H9 (cell line): Measurements from ENCODE around the gene CSAD. TPM values are rescaled to one million over a fixed set of nuclear protein-coding genes. Genes with fewer than 3 reads are reported as not detected.

Experiments used
- DNase-seq: peaks from one replicate; pipeline ENCODE4 v3.0.0-alpha.2; 2017
- H2AFZ ChIP-seq: one replicate; pipeline ENCODE4 v1.6.1; 2013; ENCODE audit warnings: mild to moderate bottlenecking, low read length, control low read depth, moderate library complexity
- H2AK5ac ChIP-seq: 2 replicates; pipeline ENCODE4 v1.6.1; 2013; ENCODE audit warnings: low read length, control low read depth, mixed read lengths; ENCODE audit not compliant: insufficient read length
- H2BK120ac ChIP-seq: one replicate; pipeline ENCODE4 v1.6.1; 2013; ENCODE audit warnings: low read depth, mild to moderate bottlenecking, low read length, control low read depth, inconsistent platforms; ENCODE audit not compliant: poor library complexity, severe bottlenecking
- H2BK12ac ChIP-seq: 2 replicates; pipeline ENCODE4 v1.6.1; 2013; ENCODE audit warnings: low read length, control low read depth, mixed read lengths, low read depth; ENCODE audit not compliant: insufficient read length
- H2BK15ac ChIP-seq: 2 replicates; pipeline ENCODE4 v1.6.1; 2013; ENCODE audit warnings: low read depth, low read length, control low read depth
- H2BK20ac ChIP-seq: one replicate; pipeline ENCODE4 v1.6.1; 2013; ENCODE audit warnings: low read depth, mild to moderate bottlenecking, low read length, control low read depth, inconsistent platforms; ENCODE audit not compliant: poor library complexity, severe bottlenecking
- H2BK5ac ChIP-seq: 2 replicates; pipeline ENCODE4 v1.6.1; 2013; ENCODE audit warnings: low read length, control low read depth, mixed read lengths; ENCODE audit not compliant: insufficient read length
- H3K14ac ChIP-seq: 2 replicates; pipeline ENCODE4 v1.6.1; 2013; ENCODE audit warnings: low read length, control low read depth; ENCODE audit not compliant: insufficient read depth
- H3K18ac ChIP-seq: 2 replicates; pipeline ENCODE4 v1.6.1; 2013; ENCODE audit warnings: low read depth, mild to moderate bottlenecking, mixed read lengths, low read length, control low read depth; ENCODE audit not compliant: insufficient read length
- H3K23ac ChIP-seq: 2 replicates; pipeline ENCODE4 v1.6.1; 2013; ENCODE audit warnings: low read length, control low read depth, mixed read lengths, low read depth; ENCODE audit not compliant: insufficient read length
- H3K23me2 ChIP-seq: 2 replicates; pipeline ENCODE4 v1.6.1; 2013; ENCODE audit warnings: low read depth, mild to moderate bottlenecking, mixed read lengths, low read length, control low read depth; ENCODE audit not compliant: insufficient read length, poor library complexity, severe bottlenecking
- H3K27ac ChIP-seq: 2 replicates; pipeline ENCODE4 v1.5.1; 2013; ENCODE audit warnings: low read length, control low read depth, mixed read lengths, low read depth; ENCODE audit not compliant: insufficient read length
- H3K27me3 ChIP-seq: 2 replicates; pipeline ENCODE4 v1.6.1; 2013; ENCODE audit warnings: low read length, control low read depth, inconsistent platforms; ENCODE audit not compliant: insufficient read depth
- H3K4ac ChIP-seq: 2 replicates; pipeline ENCODE4 v1.6.1; 2013; ENCODE audit warnings: low read depth, mild to moderate bottlenecking, control low read depth, inconsistent platforms, low read length, moderate library complexity
- H3K4me1 ChIP-seq: 2 replicates; pipeline ENCODE4 v1.6.1; 2013; ENCODE audit warnings: low read length, control low read depth, inconsistent platforms; ENCODE audit not compliant: insufficient read depth
- H3K4me2 ChIP-seq: 2 replicates; pipeline ENCODE4 v1.6.1; 2013; ENCODE audit warnings: low read length, control low read depth, mixed read lengths; ENCODE audit not compliant: insufficient read length, insufficient read depth
- H3K56ac ChIP-seq: 2 replicates; pipeline ENCODE4 v1.6.1; 2013; ENCODE audit warnings: low read depth, mild to moderate bottlenecking, mixed read lengths, low read length, control low read depth; ENCODE audit not compliant: insufficient read length
- H3K79me1 ChIP-seq: 2 replicates; pipeline ENCODE4 v1.6.1; 2013; ENCODE audit warnings: low read depth, mild to moderate bottlenecking, moderate library complexity, low read length, control low read depth, inconsistent platforms; ENCODE audit not compliant: insufficient read depth, poor library complexity, severe bottlenecking
- H3K79me2 ChIP-seq: 2 replicates; pipeline ENCODE4 v1.6.1; 2013; ENCODE audit warnings: low read length, control low read depth, inconsistent platforms; ENCODE audit not compliant: insufficient read depth
- H3K9ac ChIP-seq: 2 replicates; pipeline ENCODE4 v1.6.1; 2013; ENCODE audit warnings: low read length, control low read depth, mixed read lengths; ENCODE audit not compliant: insufficient read length; ENCODE audit errors: extremely low read depth
- H3K9me3 ChIP-seq: one replicate; pipeline ENCODE4 v1.6.1; 2013; ENCODE audit warnings: low read depth, low read length, inconsistent platforms; ENCODE audit not compliant: control insufficient read depth
- H3T11ph ChIP-seq: one replicate; pipeline ENCODE4 v1.6.1; 2013; ENCODE audit warnings: mild to moderate bottlenecking, low read length, control low read depth, inconsistent platforms
- H4K20me1 ChIP-seq: one replicate; pipeline ENCODE4 v1.6.1; 2013; ENCODE audit not compliant: control insufficient read depth, insufficient read length, insufficient read depth
- H4K5ac ChIP-seq: 2 replicates; pipeline ENCODE4 v1.6.1; 2013; ENCODE audit warnings: low read depth, mild to moderate bottlenecking, mixed read lengths, low read length, control low read depth; ENCODE audit not compliant: insufficient read length
- H4K8ac ChIP-seq: replicated peaks from 2 replicates; pipeline ENCODE4 v1.6.1; 2013; ENCODE audit warnings: low read length, control low read depth, mixed read lengths, low read depth; ENCODE audit not compliant: insufficient read length
- H4K91ac ChIP-seq: 2 replicates; pipeline ENCODE4 v1.6.1; 2013; ENCODE audit warnings: low read depth, mild to moderate bottlenecking, moderate library complexity, mixed read lengths, low read length, control low read depth; ENCODE audit not compliant: insufficient read length
- H3K27ac Mint-ChIP-seq, 3 experiments: 2 replicates in 2 of 3; 3 replicates in 1 of 3; pipeline ENCODE4 v1.8.0; 2020 to 2021; ENCODE audit warnings: mixed read lengths in 3 of 3, mild to moderate bottlenecking in 1 of 3, moderate library complexity in 1 of 3
- H3K27me3 Mint-ChIP-seq: 2 replicates; pipeline ENCODE4 v1.8.0; 2021; ENCODE audit warnings: low read depth, mild to moderate bottlenecking, moderate library complexity, mixed read lengths
- H3K36me3 Mint-ChIP-seq, 3 experiments: 2 replicates in 2 of 3; 3 replicates in 1 of 3; pipeline ENCODE4 v1.8.0; 2020 to 2021; ENCODE audit warnings: low read depth in 3 of 3, mixed read lengths in 3 of 3; ENCODE audit not compliant: insufficient read depth in 1 of 3
- H3K4me1 Mint-ChIP-seq, 2 experiments: 2 replicates each; pipeline ENCODE4 v1.8.0; 2020; ENCODE audit warnings: mixed read lengths in 2 of 2
- H3K4me3 Mint-ChIP-seq, 2 experiments: 2 replicates in 1 of 2; 3 replicates in 1 of 2; pipeline ENCODE4 v1.8.0; 2020 to 2021; ENCODE audit warnings: mild to moderate bottlenecking in 2 of 2, mixed read lengths in 2 of 2, moderate library complexity in 1 of 2
- H3K9me3 Mint-ChIP-seq, 2 experiments: 2 replicates in 1 of 2; 3 replicates in 1 of 2; pipeline ENCODE4 v1.8.0; 2020; ENCODE audit warnings: mild to moderate bottlenecking in 2 of 2, mixed read lengths in 2 of 2, moderate library complexity in 1 of 2
- WGBS: extraction: QIAGEN DNeasy Blood & Tissue Kit; methylation state at CpG from one replicate; pipeline ENCODE4 v1.1.7; 2013; ENCODE audit warnings: missing lambda C conversion rate, low lambda C conversion rate, mixed read lengths; ENCODE audit not compliant: insufficient read length; ENCODE audit errors: extremely low coverage; 5-methylcytosine and 5-hydroxymethylcytosine counted together
- total RNA-seq: library from RNA; stranded (reverse); gene quantifications from 2 replicates; pipeline ENCODE4 v1.2.1, GENCODE V29; 2021
- TF ChIP-seq, protein P1 (sequence below): fragments of 200-600 bp; sonication (generic); conservative IDR thresholded peaks from 3 replicates; pipeline ENCODE4 v1.8.0; 2021; ENCODE audit warnings: antibody characterized with exemption, mild to moderate bottlenecking

Gene CSAD
- total RNA-seq, 1 experiment from 2014 or later = 7.4 TPM

DNA sequence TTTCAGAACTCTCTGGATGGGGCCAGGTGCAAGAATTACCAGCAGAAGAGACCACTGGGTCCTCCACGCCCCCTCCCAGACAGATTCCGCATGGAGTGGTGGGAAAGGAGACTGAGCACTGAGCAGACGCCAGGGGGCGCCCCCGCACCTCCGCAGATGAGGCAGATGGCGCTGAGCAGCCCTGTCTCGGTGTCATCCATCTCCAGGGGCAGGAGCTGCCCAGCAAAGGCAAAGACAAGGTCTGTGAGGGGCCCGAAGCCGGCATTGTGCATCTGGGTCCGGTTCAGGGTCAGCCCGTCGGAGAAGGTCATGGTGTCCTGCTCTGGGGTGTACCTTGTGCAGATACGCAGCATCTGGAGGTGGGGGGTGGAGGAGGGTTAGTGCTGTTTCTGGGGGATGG, 32.6 kb upstream of the CSAD start:
- no peaks in the 10 kb centered on the region for H4K20me1 ChIP-seq
- H3K79me2 ChIP-seq = no peaks in the 10 kb centered on the region
- H2BK15ac ChIP-seq = no peak overlapping the region
- H3K9me3 Mint-ChIP-seq = no peaks in the 10 kb centered on the region; a peak in 2 of 5 replicates
- H3K36me3 Mint-ChIP-seq = peaks cover 20 to 59% (median 58%) of the 10 kb centered on the region in 3 experiments; a peak in 6 of 7 replicates
- no CpG with 5 or more reads among the region's 14 CpGs for WGBS
- no peak overlapping the region for H2BK20ac ChIP-seq
- no peaks in the 10 kb centered on the region for H3K23me2 ChIP-seq
- no peaks in the 10 kb centered on the region for H3K27me3 ChIP-seq
- peak overlapping the region in 2 of 3 experiments; percentile 66 to 73; a peak in 3 of 7 replicates for H3K27ac Mint-ChIP-seq
- H3K9ac ChIP-seq = no peak overlapping the region
- TF ChIP-seq, protein P1, sequence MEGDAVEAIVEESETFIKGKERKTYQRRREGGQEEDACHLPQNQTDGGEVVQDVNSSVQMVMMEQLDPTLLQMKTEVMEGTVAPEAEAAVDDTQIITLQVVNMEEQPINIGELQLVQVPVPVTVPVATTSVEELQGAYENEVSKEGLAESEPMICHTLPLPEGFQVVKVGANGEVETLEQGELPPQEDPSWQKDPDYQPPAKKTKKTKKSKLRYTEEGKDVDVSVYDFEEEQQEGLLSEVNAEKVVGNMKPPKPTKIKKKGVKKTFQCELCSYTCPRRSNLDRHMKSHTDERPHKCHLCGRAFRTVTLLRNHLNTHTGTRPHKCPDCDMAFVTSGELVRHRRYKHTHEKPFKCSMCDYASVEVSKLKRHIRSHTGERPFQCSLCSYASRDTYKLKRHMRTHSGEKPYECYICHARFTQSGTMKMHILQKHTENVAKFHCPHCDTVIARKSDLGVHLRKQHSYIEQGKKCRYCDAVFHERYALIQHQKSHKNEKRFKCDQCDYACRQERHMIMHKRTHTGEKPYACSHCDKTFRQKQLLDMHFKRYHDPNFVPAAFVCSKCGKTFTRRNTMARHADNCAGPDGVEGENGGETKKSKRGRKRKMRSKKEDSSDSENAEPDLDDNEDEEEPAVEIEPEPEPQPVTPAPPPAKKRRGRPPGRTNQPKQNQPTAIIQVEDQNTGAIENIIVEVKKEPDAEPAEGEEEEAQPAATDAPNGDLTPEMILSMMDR = peak; percentile 99
- no peak overlapping the region for H3K4ac ChIP-seq
- peaks cover 8% of the 10 kb centered on the region for H3K27me3 Mint-ChIP-seq
- no peaks in the 10 kb centered on the region for H3K79me1 ChIP-seq
- H4K91ac ChIP-seq = no peak overlapping the region
- H3K56ac ChIP-seq = no peak overlapping the region
- H2BK12ac ChIP-seq = no peak overlapping the region
- peak overlapping the region; percentile 19 to 22; a peak in 3 of 5 replicates for H3K4me3 Mint-ChIP-seq
- H3T11ph ChIP-seq = no peak overlapping the region
- no peak overlapping the region for H2BK120ac ChIP-seq
- peaks cover 33% of the 10 kb centered on the region; the same call in 1 of the 2 replicates for H3K4me1 ChIP-seq
- peak; percentile 94 for DNase-seq
- no peak overlapping the region for H3K14ac ChIP-seq
- H2AFZ ChIP-seq = no peak overlapping the region
- no peak overlapping the region for H4K8ac ChIP-seq
- no peak overlapping the region for H2BK5ac ChIP-seq
- no peaks in the 10 kb centered on the region for H3K9me3 ChIP-seq
- H3K23ac ChIP-seq = no peak overlapping the region
- no peak overlapping the region for H2AK5ac ChIP-seq
- peaks cover 57 to 59% of the 10 kb centered on the region in 2 experiments for H3K4me1 Mint-ChIP-seq
- H3K18ac ChIP-seq = no peak overlapping the region
- H3K4me2 ChIP-seq = no peak overlapping the region
- no peak overlapping the region for H4K5ac ChIP-seq
- H3K27ac ChIP-seq = no peak overlapping the region
